Neural progenitor cell (in vitro differentiated cells): ENCODE results near the gene RNF150. TPM values are rescaled to one million over a fixed set of nuclear protein-coding genes. Genes with fewer than 3 reads are reported as not detected.

Experiments
- DNase-seq: peaks from one replicate; pipeline ENCODE4 v3.0.0-alpha.2; 2016; ENCODE audit warnings: low spot score
- H2AFZ ChIP-seq: fragments of 200-600 bp; sonication (generic); replicated peaks from 2 replicates; pipeline ENCODE4 v1.6.1; 2016; ENCODE audit warnings: antibody characterized with exemption
- H3F3A ChIP-seq: fragments of 200-600 bp; sonication (generic); 2 replicates; pipeline ENCODE4 v1.6.1; 2016; ENCODE audit warnings: antibody characterized with exemption, low read depth
- H3K27ac ChIP-seq: fragments of 200-600 bp; sonication (generic); 2 replicates; pipeline ENCODE4 v1.5.1; 2016; ENCODE audit warnings: mild to moderate bottlenecking
- H3K27me3 ChIP-seq: fragments of 200-600 bp; sonication (generic); 2 replicates; pipeline ENCODE4 v1.6.1; 2016; ENCODE audit warnings: mild to moderate bottlenecking, moderate library complexity
- H3K36me3 ChIP-seq: fragments of 200-600 bp; sonication (generic); 2 replicates; pipeline ENCODE4 v1.5.1; 2016
- H3K4me1 ChIP-seq: fragments of 200-600 bp; sonication (generic); 2 replicates; pipeline ENCODE4 v1.6.1; 2016; ENCODE audit warnings: mixed run types
- H3K4me2 ChIP-seq: fragments of 200-600 bp; sonication (generic); 2 replicates; pipeline ENCODE4 v1.6.1; 2016
- H3K4me3 ChIP-seq: fragments of 200-600 bp; sonication (generic); 2 replicates; pipeline ENCODE4 v1.5.1; 2016
- H3K79me2 ChIP-seq: fragments of 200-600 bp; sonication (generic); 2 replicates; pipeline ENCODE4 v1.6.1; 2016; ENCODE audit warnings: low read depth
- H3K9ac ChIP-seq: fragments of 200-600 bp; sonication (generic); 2 replicates; pipeline ENCODE4 v1.6.1; 2016
- H3K9me3 ChIP-seq: fragments of 200-600 bp; sonication (generic); 2 replicates; pipeline ENCODE4 v1.5.1; 2016; ENCODE audit warnings: low read depth
- H4K20me1 ChIP-seq: fragments of 200-600 bp; sonication (generic); 2 replicates; pipeline ENCODE4 v1.6.1; 2016; ENCODE audit warnings: low read depth
- H3K27ac Mint-ChIP-seq: 3 replicates; pipeline ENCODE4 v1.8.0; 2021; ENCODE audit warnings: mixed read lengths
- H3K27me3 Mint-ChIP-seq: 2 replicates; pipeline ENCODE4 v1.8.0; 2022; ENCODE audit warnings: low read depth, mild to moderate bottlenecking, inconsistent platforms, moderate library complexity, mixed read lengths; ENCODE audit not compliant: insufficient read depth
- H3K36me3 Mint-ChIP-seq: 3 replicates; pipeline ENCODE4 v1.8.0; 2021; ENCODE audit warnings: mixed read lengths
- H3K4me1 Mint-ChIP-seq: 3 replicates; pipeline ENCODE4 v1.8.0; 2021; ENCODE audit warnings: mixed read lengths
- H3K4me3 Mint-ChIP-seq: 3 replicates; pipeline ENCODE4 v1.8.0; 2021; ENCODE audit warnings: mild to moderate bottlenecking, moderate library complexity, mixed read lengths
- H3K9me3 Mint-ChIP-seq: 3 replicates; pipeline ENCODE4 v1.8.0; 2020; ENCODE audit warnings: mixed read lengths
- EZH2 ChIP-seq: fragments of 200-600 bp; sonication (generic); IDR thresholded peaks from 2 replicates; pipeline ENCODE4 v1.6.1; 2017; ENCODE audit warnings: antibody characterized with exemption, mild to moderate bottlenecking, moderate library complexity
- EZH2phosphoT487 ChIP-seq: fragments of 200-600 bp; sonication (generic); IDR thresholded peaks from 2 replicates; pipeline ENCODE4 v1.6.1; 2017; ENCODE audit warnings: antibody characterized with exemption
- total RNA-seq: library from RNA; depleted of rRNA; stranded (reverse); fragments of >200 nt; gene quantifications from 2 replicates; pipeline ENCODE4 v1.2.3, GENCODE V29; 2015; ENCODE audit warnings: low replicate concordance
- TF ChIP-seq, protein P1 (sequence below): fragments of 200-600 bp; sonication (generic); IDR thresholded peaks from 2 replicates; pipeline ENCODE4 v1.5.1; 2017; ENCODE audit warnings: antibody characterized with exemption, mild to moderate bottlenecking

Gene RNF150
- total RNA-seq, 1 donor from 2014 or later: 1.4 TPM

DNA sequence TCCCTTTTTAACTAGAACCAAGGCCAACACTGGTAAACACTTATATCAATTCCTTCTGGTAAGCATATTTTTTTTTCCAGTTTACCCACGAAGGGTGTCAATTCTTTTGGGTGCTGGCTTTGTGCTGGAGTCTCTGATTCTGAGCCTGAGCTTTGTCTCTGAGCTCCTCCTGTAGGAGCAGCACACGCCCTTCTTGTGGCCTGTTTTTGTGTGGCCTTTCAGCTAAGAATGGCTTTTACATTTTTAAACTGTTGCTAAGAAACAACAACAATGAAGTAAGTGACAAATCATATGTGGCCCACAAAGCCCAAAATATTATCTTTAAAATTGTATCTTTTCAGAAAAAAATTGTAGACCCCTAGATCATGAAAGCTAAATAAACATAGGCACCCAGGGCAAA, 279.1 kb downstream of the RNF150 start:
- Mint-ChIP-seq H3K27ac (no peak overlapping the region), H3K4me1 (peaks cover 7% of the 10 kb centered on the region), H3K9me3 (no peaks in the 10 kb centered on the region), H3K4me3 (no peak overlapping the region), H3K27me3 (no peaks in the 10 kb centered on the region), H3K36me3 (no peaks in the 10 kb centered on the region)
- no peaks in the 10 kb centered on the region for H3F3A ChIP-seq
- no peak overlapping the region for H3K9ac ChIP-seq
- H3K4me3 ChIP-seq: no peak overlapping the region
- H3K4me2 ChIP-seq: no peak overlapping the region
- no peak for TF ChIP-seq EZH2phosphoT487
- TF ChIP-seq EZH2: no peak
- TF ChIP-seq, protein P1, sequence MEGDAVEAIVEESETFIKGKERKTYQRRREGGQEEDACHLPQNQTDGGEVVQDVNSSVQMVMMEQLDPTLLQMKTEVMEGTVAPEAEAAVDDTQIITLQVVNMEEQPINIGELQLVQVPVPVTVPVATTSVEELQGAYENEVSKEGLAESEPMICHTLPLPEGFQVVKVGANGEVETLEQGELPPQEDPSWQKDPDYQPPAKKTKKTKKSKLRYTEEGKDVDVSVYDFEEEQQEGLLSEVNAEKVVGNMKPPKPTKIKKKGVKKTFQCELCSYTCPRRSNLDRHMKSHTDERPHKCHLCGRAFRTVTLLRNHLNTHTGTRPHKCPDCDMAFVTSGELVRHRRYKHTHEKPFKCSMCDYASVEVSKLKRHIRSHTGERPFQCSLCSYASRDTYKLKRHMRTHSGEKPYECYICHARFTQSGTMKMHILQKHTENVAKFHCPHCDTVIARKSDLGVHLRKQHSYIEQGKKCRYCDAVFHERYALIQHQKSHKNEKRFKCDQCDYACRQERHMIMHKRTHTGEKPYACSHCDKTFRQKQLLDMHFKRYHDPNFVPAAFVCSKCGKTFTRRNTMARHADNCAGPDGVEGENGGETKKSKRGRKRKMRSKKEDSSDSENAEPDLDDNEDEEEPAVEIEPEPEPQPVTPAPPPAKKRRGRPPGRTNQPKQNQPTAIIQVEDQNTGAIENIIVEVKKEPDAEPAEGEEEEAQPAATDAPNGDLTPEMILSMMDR: no peak
- H3K79me2 ChIP-seq: no peaks in the 10 kb centered on the region
- no peaks in the 10 kb centered on the region for H3K4me1 ChIP-seq
- H3K36me3 ChIP-seq: no peaks in the 10 kb centered on the region
- no peaks in the 10 kb centered on the region for H4K20me1 ChIP-seq
- no peak for DNase-seq
- H3K9me3 ChIP-seq: no peaks in the 10 kb centered on the region
- peaks cover 5% of the 10 kb centered on the region for H3K27me3 ChIP-seq
- no peak overlapping the region for H3K27ac ChIP-seq
- no peak overlapping the region for H2AFZ ChIP-seq

DNA sequence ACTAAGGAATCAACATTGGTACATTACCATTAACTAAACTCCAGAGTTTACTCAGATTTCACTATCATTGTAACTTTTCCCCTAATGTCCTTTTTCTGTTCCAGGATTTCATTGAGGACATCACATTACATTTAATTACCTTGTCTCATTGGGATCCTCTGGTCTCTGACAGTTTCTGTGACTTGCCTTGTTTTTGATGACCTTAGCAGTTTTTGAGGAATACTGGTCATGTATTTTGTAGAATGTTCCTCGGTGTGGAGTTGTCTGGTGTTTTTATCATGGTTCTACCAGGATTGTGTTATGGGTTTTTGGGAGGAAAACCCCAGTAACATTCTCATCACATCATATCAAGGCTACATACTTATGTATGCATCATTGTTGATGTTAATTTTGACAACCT, 281.5 kb downstream of the RNF150 start:
- TF ChIP-seq EZH2phosphoT487 (no peak), EZH2 (no peak)
- TF ChIP-seq, protein P1: no peak
- no peak overlapping the region for H2AFZ ChIP-seq
- no peaks in the 10 kb centered on the region for H4K20me1 ChIP-seq
- Mint-ChIP-seq H3K9me3 (no peaks in the 10 kb centered on the region), H3K4me3 (no peak overlapping the region), H3K27me3 (peaks cover 2% of the 10 kb centered on the region), H3K4me1 (peaks cover 4% of the 10 kb centered on the region), H3K27ac (no peak overlapping the region), H3K36me3 (no peaks in the 10 kb centered on the region)
- no peak overlapping the region for H3K4me3 ChIP-seq
- H3K79me2 ChIP-seq: no peaks in the 10 kb centered on the region
- H3K4me1 ChIP-seq: no peaks in the 10 kb centered on the region
- no peaks in the 10 kb centered on the region for H3F3A ChIP-seq
- H3K4me2 ChIP-seq: no peak overlapping the region
- H3K36me3 ChIP-seq: no peaks in the 10 kb centered on the region
- no peak overlapping the region for H3K27ac ChIP-seq
- H3K9ac ChIP-seq: no peak overlapping the region
- no peaks in the 10 kb centered on the region for H3K27me3 ChIP-seq
- DNase-seq: no peak
- no peaks in the 10 kb centered on the region for H3K9me3 ChIP-seq

DNA sequence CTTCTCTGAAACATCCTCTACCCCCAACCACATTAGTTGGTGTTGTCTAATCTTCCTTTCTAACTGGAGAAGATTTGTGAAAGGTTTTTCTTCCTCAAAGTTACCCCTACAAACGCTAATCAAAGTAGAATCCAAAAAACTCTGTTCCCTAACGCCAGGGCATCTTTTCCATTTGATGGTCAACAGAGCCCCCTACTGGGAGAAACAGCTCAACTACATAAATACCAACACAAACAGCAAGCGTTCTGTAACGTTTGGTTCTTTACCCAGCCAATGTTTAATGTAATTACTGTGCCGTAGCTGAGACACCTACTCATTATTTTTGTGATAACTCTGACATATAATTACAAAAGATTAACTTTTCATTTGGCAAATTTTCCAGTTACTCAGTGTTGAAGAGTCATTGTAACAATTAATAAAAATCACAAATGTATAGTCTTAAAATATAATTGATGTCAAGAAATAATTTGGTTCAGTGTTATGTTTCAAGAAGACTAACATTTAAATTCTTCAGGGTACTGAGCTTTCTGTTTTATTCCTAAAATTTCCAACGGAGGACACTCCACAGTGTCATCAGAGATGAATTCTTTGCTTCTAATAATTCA, 282.1 kb downstream of the RNF150 start:
- no peaks in the 10 kb centered on the region for H3K9me3 Mint-ChIP-seq
- H3K27ac Mint-ChIP-seq: no peak overlapping the region
- no peak overlapping the region for H3K4me2 ChIP-seq
- no peak overlapping the region for H3K27ac ChIP-seq
- no peaks in the 10 kb centered on the region for H4K20me1 ChIP-seq
- no peaks in the 10 kb centered on the region for H3F3A ChIP-seq
- H2AFZ ChIP-seq: peak overlapping the region; percentile 44
- H3K27me3 Mint-ChIP-seq: peaks cover 2% of the 10 kb centered on the region
- H3K9me3 ChIP-seq: no peaks in the 10 kb centered on the region
- no peak overlapping the region for H3K9ac ChIP-seq
- no peaks in the 10 kb centered on the region for H3K4me1 ChIP-seq
- no peaks in the 10 kb centered on the region for H3K27me3 ChIP-seq
- no peak overlapping the region for H3K4me3 Mint-ChIP-seq
- H3K36me3 ChIP-seq: no peaks in the 10 kb centered on the region
- H3K4me1 Mint-ChIP-seq: no peaks in the 10 kb centered on the region
- no peaks in the 10 kb centered on the region for H3K36me3 Mint-ChIP-seq
- H3K79me2 ChIP-seq: no peaks in the 10 kb centered on the region
- no peak overlapping the region for H3K4me3 ChIP-seq
- TF ChIP-seq, protein P1: peak; percentile 96
- no peak for TF ChIP-seq EZH2phosphoT487
- no peak for TF ChIP-seq EZH2
- peak; percentile 80 for DNase-seq
